ENCODE results near the gene BTBD1. TPM values are rescaled to one million over a fixed set of nuclear protein-coding genes. Genes with fewer than 3 reads are reported as not detected.

The BTBD1 gene
- total and polyA plus RNA-seq, 2 donors = 42.3 to 102 TPM

- Histone ChIP-seq H3K4me3 (ENCODE audit: low read depth, low read length) (peak within 1 kb of the TSS; percentile 87), H3K36me3 (ENCODE audit: insufficient read depth) (peaks cover 1% of the 10 kb centered on the region), H3K27ac (ENCODE audit: low read depth) (peak within 1 kb of the TSS; percentile 48), H3K4me1 (ENCODE audit: insufficient read depth) (peaks cover 2% of the 10 kb centered on the region)
- 1% methylated on average over 45 of the region's 45 CpGs for WGBS
- peak; percentile 94 for DNase-seq (ENCODE audit: extremely low spot score)
Observed at GRCh38 chr15:82985688-82986441, 81.2 kb downstream of the BTBD1 start, which contains the start of gene RAMAC. Gene RAMAC (plus strand): TSS chr15:82986210. CDS start chr15:82989019, 2,809 bp downstream.

GRCh38 chr15:82980981-82981380 is 86.1 kb downstream of the BTBD1 start:
- 29% methylated on average over 2 of the region's 2 CpGs for WGBS
- H3K36me3 ChIP-seq (ENCODE audit: insufficient read depth) = no peaks in the 10 kb centered on the region
- H3K4me1 ChIP-seq (ENCODE audit: insufficient read depth) = no peaks in the 10 kb centered on the region
- no peak overlapping the region for H3K4me3 ChIP-seq (ENCODE audit: low read depth, low read length)
- no peak for DNase-seq (ENCODE audit: extremely low spot score)
- no peak overlapping the region for H3K27ac ChIP-seq (ENCODE audit: low read depth)

- 94% methylated on average over 1 of the region's 1 CpG for WGBS
- Histone ChIP-seq H3K27ac (ENCODE audit: low read depth) (no peak overlapping the region), H3K4me1 (ENCODE audit: insufficient read depth) (no peaks in the 10 kb centered on the region), H3K36me3 (ENCODE audit: insufficient read depth) (no peaks in the 10 kb centered on the region), H3K4me3 (ENCODE audit: low read depth, low read length) (no peak overlapping the region)
- no peak for DNase-seq (ENCODE audit: extremely low spot score)
Observed at GRCh38 chr15:82979726-82980125, 87.3 kb downstream of the BTBD1 start.

- H3K27ac ChIP-seq (ENCODE audit: low read depth) = no peak overlapping the region
- no peaks in the 10 kb centered on the region for H3K4me1 ChIP-seq (ENCODE audit: insufficient read depth)
- 91% methylated on average over 5 of the region's 5 CpGs for WGBS
- no peaks in the 10 kb centered on the region for H3K36me3 ChIP-seq (ENCODE audit: insufficient read depth)
- no peak for DNase-seq (ENCODE audit: extremely low spot score)
- H3K4me3 ChIP-seq (ENCODE audit: low read depth, low read length) = no peak overlapping the region
Observed at GRCh38 chr15:82978438-82978837, 88.6 kb downstream of the BTBD1 start.

- no peak for DNase-seq (ENCODE audit: extremely low spot score)
- Histone ChIP-seq H3K36me3 (ENCODE audit: insufficient read depth) (no peaks in the 10 kb centered on the region), H3K4me1 (ENCODE audit: insufficient read depth) (no peaks in the 10 kb centered on the region), H3K4me3 (ENCODE audit: low read depth, low read length) (no peak overlapping the region), H3K27ac (ENCODE audit: low read depth) (no peak overlapping the region)
- WGBS = 75% methylated on average over 1 of the region's 1 CpG
Observed at GRCh38 chr15:82977076-82977475, 90.0 kb downstream of the BTBD1 start.

GRCh38 chr15:82972990-82973389 is 94.1 kb downstream of the BTBD1 start:
- no peaks in the 10 kb centered on the region for H3K4me1 ChIP-seq (ENCODE audit: insufficient read depth)
- H3K36me3 ChIP-seq (ENCODE audit: insufficient read depth) = no peaks in the 10 kb centered on the region
- WGBS = 77% methylated on average over 1 of the region's 1 CpG
- no peak overlapping the region for H3K4me3 ChIP-seq (ENCODE audit: low read depth, low read length)
- DNase-seq (ENCODE audit: extremely low spot score) = no peak
- no peak overlapping the region for H3K27ac ChIP-seq (ENCODE audit: low read depth)

- WGBS = 69% methylated on average over 2 of the region's 2 CpGs
- no peak for DNase-seq (ENCODE audit: extremely low spot score)
- H3K27ac ChIP-seq (ENCODE audit: low read depth) = no peak overlapping the region
- H3K4me3 ChIP-seq (ENCODE audit: low read depth, low read length) = no peak overlapping the region
- H3K36me3 ChIP-seq (ENCODE audit: insufficient read depth) = no peaks in the 10 kb centered on the region
- no peaks in the 10 kb centered on the region for H3K4me1 ChIP-seq (ENCODE audit: insufficient read depth)
Observed at GRCh38 chr15:82971218-82971984, 95.7 kb downstream of the BTBD1 start.

- H3K4me1 ChIP-seq (ENCODE audit: insufficient read depth) = no peaks in the 10 kb centered on the region
- no peak overlapping the region for H3K27ac ChIP-seq (ENCODE audit: low read depth)
- no peak overlapping the region for H3K4me3 ChIP-seq (ENCODE audit: low read depth, low read length)
- WGBS = 64% methylated on average over 1 of the region's 1 CpG
- H3K36me3 ChIP-seq (ENCODE audit: insufficient read depth) = no peaks in the 10 kb centered on the region
- DNase-seq (ENCODE audit: extremely low spot score) = no peak
Observed at GRCh38 chr15:82970696-82971095, 96.4 kb downstream of the BTBD1 start.

- H3K4me1 ChIP-seq (ENCODE audit: insufficient read depth) = no peaks in the 10 kb centered on the region
- WGBS = 29% methylated on average over 3 of the region's 3 CpGs
- H3K27ac ChIP-seq (ENCODE audit: low read depth) = no peak overlapping the region
- no peaks in the 10 kb centered on the region for H3K36me3 ChIP-seq (ENCODE audit: insufficient read depth)
- DNase-seq (ENCODE audit: extremely low spot score) = no peak
- no peak overlapping the region for H3K4me3 ChIP-seq (ENCODE audit: low read depth, low read length)
Observed at GRCh38 chr15:82970078-82970686, 96.9 kb downstream of the BTBD1 start.

- Histone ChIP-seq H3K36me3 (ENCODE audit: insufficient read depth) (no peaks in the 10 kb centered on the region), H3K27ac (ENCODE audit: low read depth) (no peak overlapping the region), H3K4me1 (ENCODE audit: insufficient read depth) (no peaks in the 10 kb centered on the region), H3K4me3 (ENCODE audit: low read depth, low read length) (no peak overlapping the region)
- no peak for DNase-seq (ENCODE audit: extremely low spot score)
- WGBS = 66% methylated on average over 7 of the region's 7 CpGs
Observed at GRCh38 chr15:82969353-82969752, 97.7 kb downstream of the BTBD1 start.

- no peak overlapping the region for H3K4me3 ChIP-seq (ENCODE audit: low read depth, low read length)
- H3K36me3 ChIP-seq (ENCODE audit: insufficient read depth) = no peaks in the 10 kb centered on the region
- H3K27ac ChIP-seq (ENCODE audit: low read depth) = no peak overlapping the region
- DNase-seq (ENCODE audit: extremely low spot score) = no peak
- 89% methylated on average over 4 of the region's 4 CpGs for WGBS
- no peaks in the 10 kb centered on the region for H3K4me1 ChIP-seq (ENCODE audit: insufficient read depth)
Observed at GRCh38 chr15:82968066-82968465, 99.0 kb downstream of the BTBD1 start.

- no peak overlapping the region for H3K4me3 ChIP-seq (ENCODE audit: low read depth, low read length)
- no peaks in the 10 kb centered on the region for H3K36me3 ChIP-seq (ENCODE audit: insufficient read depth)
- H3K4me1 ChIP-seq (ENCODE audit: insufficient read depth) = no peaks in the 10 kb centered on the region
- no peak overlapping the region for H3K27ac ChIP-seq (ENCODE audit: low read depth)
- no peak for DNase-seq (ENCODE audit: extremely low spot score)
- 68% methylated on average over 4 of the region's 4 CpGs for WGBS
Observed at GRCh38 chr15:82966671-82967071, 100.4 kb downstream of the BTBD1 start.
